ENCODE measurements around the gene USP49. TPM values are rescaled to one million over a fixed set of nuclear protein-coding genes. Genes with fewer than 3 reads are reported as not detected.
A peak's percentile ranks its signal among the peaks of the same experiment; 100 is the strongest.

Gene USP49
- total and polyA plus RNA-seq, 2 donors, result 1.1 to 3.0 TPM

GRCh38 chr6:41791984-41792383 is 103.2 kb downstream of the USP49 start:
- WGBS, result 97% methylated on average over 4 of the region's 4 CpGs
- Histone ChIP-seq H3K9me3 (ENCODE audit: control insufficient read depth in 2 of 2, insufficient read depth in 1 of 2, low read length in 1 of 2) (no peaks in the 10 kb centered on the region), H3K4me3 (ENCODE audit: low read length in 2 of 2) (no peak overlapping the region), H3K27ac (ENCODE audit: low read depth in 1 of 2, low read length in 1 of 2) (no peak overlapping the region), H3K4me1 (ENCODE audit: control insufficient read depth in 2 of 2, insufficient read depth in 2 of 2, low read length in 2 of 2) (peaks cover 2 to 8% of the 10 kb centered on the region in 2 donors), H3K36me3 (ENCODE audit: control insufficient read depth in 2 of 2, insufficient read depth in 2 of 2, low read length in 1 of 2) (peaks cover 12 to 59% of the 10 kb centered on the region in 2 donors), H3K27me3 (ENCODE audit: control insufficient read depth in 2 of 2, insufficient read depth in 1 of 2, low read length in 1 of 2) (no peaks in the 10 kb centered on the region)
- no peak for DNase-seq (ENCODE audit: low read depth in 6 of 9, low spot score in 9 of 9)

- peaks cover 10 to 57% of the 10 kb centered on the region in 2 donors for H3K36me3 ChIP-seq (ENCODE audit: control insufficient read depth in 2 of 2, insufficient read depth in 2 of 2, low read length in 1 of 2)
- no peaks in the 10 kb centered on the region for H3K27me3 ChIP-seq (ENCODE audit: control insufficient read depth in 2 of 2, insufficient read depth in 1 of 2, low read length in 1 of 2)
- H3K4me3 ChIP-seq (ENCODE audit: low read length in 2 of 2), result no peak overlapping the region
- no peak overlapping the region for H3K27ac ChIP-seq (ENCODE audit: low read depth in 1 of 2, low read length in 1 of 2)
- WGBS, result 96% methylated on average over 1 of the region's 1 CpG
- peaks cover 3 to 9% of the 10 kb centered on the region in 2 donors for H3K4me1 ChIP-seq (ENCODE audit: control insufficient read depth in 2 of 2, insufficient read depth in 2 of 2, low read length in 2 of 2)
- no peak for DNase-seq (ENCODE audit: low read depth in 6 of 9, low spot score in 9 of 9)
- no peaks in the 10 kb centered on the region for H3K9me3 ChIP-seq (ENCODE audit: control insufficient read depth in 2 of 2, insufficient read depth in 1 of 2, low read length in 1 of 2)
Measured at GRCh38 chr6:41791305-41791704, 103.9 kb downstream of the USP49 start.

DNA sequence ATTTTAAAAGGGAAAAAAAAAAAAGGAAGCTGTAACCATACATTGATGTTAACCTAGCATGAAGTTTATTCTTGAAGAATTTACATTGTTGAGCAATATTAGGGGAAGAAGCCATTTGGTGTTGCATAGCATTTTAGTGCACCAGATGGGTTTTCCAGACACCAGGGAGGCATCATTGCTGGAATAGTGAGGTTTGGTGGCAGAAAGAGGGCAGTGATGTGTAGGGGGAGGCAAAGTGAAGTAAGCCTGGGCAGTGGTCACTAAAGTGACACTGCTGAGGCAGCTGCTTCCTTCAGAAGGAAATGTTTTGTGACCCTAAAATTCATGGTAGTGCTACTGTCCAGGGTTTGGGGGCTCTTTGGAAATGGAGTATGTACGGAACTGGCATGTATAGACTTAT is 105.1 kb downstream of the USP49 start:
- no peak overlapping the region for H3K27ac ChIP-seq (ENCODE audit: low read depth in 1 of 2, low read length in 1 of 2)
- H3K4me3 ChIP-seq (ENCODE audit: low read length in 2 of 2), result no peak overlapping the region
- H3K27me3 ChIP-seq (ENCODE audit: control insufficient read depth in 2 of 2, insufficient read depth in 1 of 2, low read length in 1 of 2), result peaks cover 0 to 10% of the 10 kb centered on the region in 2 donors
- peaks cover 9 to 45% of the 10 kb centered on the region in 2 donors for H3K36me3 ChIP-seq (ENCODE audit: control insufficient read depth in 2 of 2, insufficient read depth in 2 of 2, low read length in 1 of 2)
- WGBS, result 100% methylated on average over 1 of the region's 1 CpG
- H3K4me1 ChIP-seq (ENCODE audit: control insufficient read depth in 2 of 2, insufficient read depth in 2 of 2, low read length in 2 of 2), result peaks cover 9 to 21% of the 10 kb centered on the region in 2 donors
- H3K9me3 ChIP-seq (ENCODE audit: control insufficient read depth in 2 of 2, insufficient read depth in 1 of 2, low read length in 1 of 2), result peaks cover 0 to 4% of the 10 kb centered on the region in 2 donors
- DNase-seq (ENCODE audit: low read depth in 6 of 9, low spot score in 9 of 9), result no peak

GRCh38 chr6:41789390-41789724 is 105.8 kb downstream of the USP49 start:
- H3K4me3 ChIP-seq (ENCODE audit: low read length in 2 of 2), result no peak overlapping the region

DNA sequence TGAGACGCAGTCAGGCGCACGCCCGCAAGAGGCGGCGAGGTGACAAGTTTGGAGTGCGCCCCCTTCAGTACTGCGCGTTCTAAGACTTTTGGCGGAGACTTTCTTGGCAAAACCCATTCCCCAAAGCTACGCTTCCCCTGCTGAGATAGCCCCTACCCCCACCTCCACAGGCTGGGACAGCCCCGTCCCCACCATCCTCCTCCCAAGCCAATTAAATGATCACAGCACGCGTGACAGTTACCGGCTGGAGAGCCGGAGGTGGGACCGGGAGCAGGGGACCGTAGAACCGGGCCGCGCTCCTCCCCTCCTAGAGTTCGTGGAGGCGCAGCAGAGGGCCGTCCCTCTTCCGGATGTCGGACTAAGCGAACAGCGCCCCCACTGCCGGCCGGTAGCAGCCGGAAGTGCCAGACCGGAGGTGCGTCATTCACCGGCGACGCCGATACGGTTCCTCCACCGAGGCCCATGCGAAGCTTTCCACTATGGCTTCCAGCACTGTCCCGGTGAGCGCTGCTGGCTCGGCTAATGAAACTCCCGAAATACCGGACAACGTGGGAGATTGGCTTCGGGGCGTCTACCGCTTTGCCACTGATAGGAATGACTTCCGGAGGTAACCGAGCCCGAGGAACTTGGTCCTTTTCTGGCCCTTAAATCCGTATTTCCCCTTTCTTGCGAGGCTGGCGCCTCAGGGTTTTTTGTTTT is 107.8 kb downstream of the USP49 start, which contains the start of gene TOMM6:
TSS of gene TOMM6 (plus strand) at position 476 of the 699 bp plus-strand sequence. CDS start at position 480, 4 bp downstream.
- under 1% methylated on average over 55 of the region's 55 CpGs for WGBS
- H3K9me3 ChIP-seq (ENCODE audit: control insufficient read depth in 2 of 2, insufficient read depth in 1 of 2, low read length in 1 of 2), result peaks cover 0 to 4% of the 10 kb centered on the region in 2 donors
- peaks cover 0 to 29% of the 10 kb centered on the region in 2 donors for H3K27me3 ChIP-seq (ENCODE audit: control insufficient read depth in 2 of 2, insufficient read depth in 1 of 2, low read length in 1 of 2)
- H3K27ac ChIP-seq (ENCODE audit: low read depth in 1 of 2, low read length in 1 of 2), result peak within 1 kb of the TSS; percentile 97 to 98
- H3K4me1 ChIP-seq (ENCODE audit: control insufficient read depth in 2 of 2, insufficient read depth in 2 of 2, low read length in 2 of 2), result peaks cover 9 to 26% of the 10 kb centered on the region in 2 donors
- DNase-seq (ENCODE audit: low read depth in 6 of 9, low spot score in 9 of 9), result peak; percentile 87 to 97 (median 92)
- peak within 1 kb of the TSS; percentile 92 to 96 for H3K4me3 ChIP-seq (ENCODE audit: low read length in 2 of 2)
- peaks cover 0 to 36% of the 10 kb centered on the region in 2 donors for H3K36me3 ChIP-seq (ENCODE audit: control insufficient read depth in 2 of 2, insufficient read depth in 2 of 2, low read length in 1 of 2)

More at GRCh38 chr6:41789390-41789724, 105.8 kb downstream of the USP49 start:
- WGBS, result 95% methylated on average over 3 of the region's 3 CpGs
- peaks cover 3 to 44% of the 10 kb centered on the region in 2 donors for H3K36me3 ChIP-seq (ENCODE audit: control insufficient read depth in 2 of 2, insufficient read depth in 2 of 2, low read length in 1 of 2)
- H3K27me3 ChIP-seq (ENCODE audit: control insufficient read depth in 2 of 2, insufficient read depth in 1 of 2, low read length in 1 of 2), result peaks cover 0 to 13% of the 10 kb centered on the region in 2 donors
- H3K4me1 ChIP-seq (ENCODE audit: control insufficient read depth in 2 of 2, insufficient read depth in 2 of 2, low read length in 2 of 2), result peaks cover 9 to 26% of the 10 kb centered on the region in 2 donors
- DNase-seq (ENCODE audit: low read depth in 6 of 9, low spot score in 9 of 9), result no peak
- H3K9me3 ChIP-seq (ENCODE audit: control insufficient read depth in 2 of 2, insufficient read depth in 1 of 2, low read length in 1 of 2), result peaks cover 0 to 4% of the 10 kb centered on the region in 2 donors
- H3K27ac ChIP-seq (ENCODE audit: low read depth in 1 of 2, low read length in 1 of 2), result no peak overlapping the region

DNA sequence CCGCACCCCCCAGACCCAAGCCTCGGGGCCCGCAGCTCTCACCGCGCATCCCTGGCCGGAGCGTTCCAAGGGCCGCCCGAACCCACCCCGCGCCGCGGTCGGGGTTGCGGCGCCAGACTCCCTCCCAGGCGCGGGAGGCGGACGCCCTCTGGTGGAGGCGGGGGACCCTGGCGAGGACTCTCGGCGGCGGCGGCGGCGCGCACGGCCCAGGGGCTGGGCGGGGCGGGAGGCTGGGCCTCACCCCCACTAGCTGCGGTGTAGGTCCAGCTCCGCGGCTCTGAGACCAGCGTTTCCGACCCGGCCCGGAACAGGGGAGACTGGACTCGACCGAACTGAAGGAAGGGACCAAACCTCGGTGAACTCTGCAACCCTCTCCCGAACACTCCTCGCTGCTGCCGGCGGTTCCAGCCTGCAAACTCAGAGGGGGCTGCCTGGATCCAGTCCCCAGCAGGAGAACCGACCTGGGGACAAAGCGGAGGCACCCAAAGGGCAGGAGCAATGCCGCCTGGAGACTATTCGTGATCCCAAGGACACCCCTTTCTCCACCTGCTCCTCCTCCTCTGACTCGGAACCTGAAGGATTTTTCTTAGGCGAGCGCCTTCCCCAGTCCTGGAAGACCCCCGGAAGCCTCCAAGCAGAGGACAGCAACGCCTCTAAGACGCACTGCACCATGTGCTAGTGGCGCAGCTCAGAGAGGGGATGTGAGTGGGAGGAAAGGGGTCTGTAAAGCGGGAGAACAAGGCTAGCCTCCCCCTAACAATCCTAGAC is 108.5 kb downstream of the USP49 start:
- Histone ChIP-seq H3K4me1 (ENCODE audit: control insufficient read depth in 2 of 2, insufficient read depth in 2 of 2, low read length in 2 of 2) (peaks cover 9 to 26% of the 10 kb centered on the region in 2 donors), H3K27ac (ENCODE audit: low read depth in 1 of 2, low read length in 1 of 2) (peak overlapping the region; percentile 97 to 98), H3K36me3 (ENCODE audit: control insufficient read depth in 2 of 2, insufficient read depth in 2 of 2, low read length in 1 of 2) (peaks cover 0 to 28% of the 10 kb centered on the region in 2 donors), H3K9me3 (ENCODE audit: control insufficient read depth in 2 of 2, insufficient read depth in 1 of 2, low read length in 1 of 2) (peaks cover 0 to 4% of the 10 kb centered on the region in 2 donors), H3K4me3 (ENCODE audit: low read length in 2 of 2) (peak overlapping the region; percentile 92 to 96), H3K27me3 (ENCODE audit: control insufficient read depth in 2 of 2, insufficient read depth in 1 of 2, low read length in 1 of 2) (peaks cover under 1 to 33% of the 10 kb centered on the region in 2 donors)
- peak; percentile 27 to 91 (median 78) for DNase-seq (ENCODE audit: low read depth in 6 of 9, low spot score in 9 of 9)
- WGBS, result under 1% methylated on average over 58 of the region's 58 CpGs

- Histone ChIP-seq H3K9me3 (ENCODE audit: control insufficient read depth in 2 of 2, insufficient read depth in 1 of 2, low read length in 1 of 2) (peaks cover 0 to 4% of the 10 kb centered on the region in 2 donors), H3K27me3 (ENCODE audit: control insufficient read depth in 2 of 2, insufficient read depth in 1 of 2, low read length in 1 of 2) (peaks cover 8 to 41% of the 10 kb centered on the region in 2 donors), H3K4me3 (ENCODE audit: low read length in 2 of 2) (peak overlapping the region; percentile 37 to 92), H3K36me3 (ENCODE audit: control insufficient read depth in 2 of 2, insufficient read depth in 2 of 2, low read length in 1 of 2) (peaks cover 0 to 21% of the 10 kb centered on the region in 2 donors), H3K27ac (ENCODE audit: low read depth in 1 of 2, low read length in 1 of 2) (no peak overlapping the region), H3K4me1 (ENCODE audit: control insufficient read depth in 2 of 2, insufficient read depth in 2 of 2, low read length in 2 of 2) (peaks cover 14 to 34% of the 10 kb centered on the region in 2 donors)
- DNase-seq (ENCODE audit: low read depth in 6 of 9, low spot score in 9 of 9), result no peak
- 51% methylated on average over 29 of the region's 29 CpGs for WGBS
Measured at GRCh38 chr6:41785689-41786450, 109.3 kb downstream of the USP49 start.

- H3K9me3 ChIP-seq (ENCODE audit: control insufficient read depth in 2 of 2, insufficient read depth in 1 of 2, low read length in 1 of 2), result peaks cover 0 to 4% of the 10 kb centered on the region in 2 donors
- H3K4me1 ChIP-seq (ENCODE audit: control insufficient read depth in 2 of 2, insufficient read depth in 2 of 2, low read length in 2 of 2), result peaks cover 16 to 39% of the 10 kb centered on the region in 2 donors
- peaks cover 13 to 47% of the 10 kb centered on the region in 2 donors for H3K27me3 ChIP-seq (ENCODE audit: control insufficient read depth in 2 of 2, insufficient read depth in 1 of 2, low read length in 1 of 2)
- H3K36me3 ChIP-seq (ENCODE audit: control insufficient read depth in 2 of 2, insufficient read depth in 2 of 2, low read length in 1 of 2), result peaks cover 0 to 15% of the 10 kb centered on the region in 2 donors
- WGBS, result 99% methylated on average over 11 of the region's 11 CpGs
- H3K4me3 ChIP-seq (ENCODE audit: low read length in 2 of 2), result no peak overlapping the region
- no peak for DNase-seq (ENCODE audit: low read depth in 6 of 9, low spot score in 9 of 9)
- no peak overlapping the region for H3K27ac ChIP-seq (ENCODE audit: low read depth in 1 of 2, low read length in 1 of 2)
Measured at GRCh38 chr6:41785254-41785653, 109.9 kb downstream of the USP49 start.
